Measurements from ENCODE around the gene FGFR3. TPM values are rescaled to one million over a fixed set of nuclear protein-coding genes. Genes with fewer than 3 reads are reported as not detected.

The FGFR3 gene
- total and polyA plus RNA-seq, 9 of the 15 experiments (the other 6 are each of a cell fraction or from before 2014, with no cell fraction given): 1.2 to 60.4 (median 12.7) TPM

DNA sequence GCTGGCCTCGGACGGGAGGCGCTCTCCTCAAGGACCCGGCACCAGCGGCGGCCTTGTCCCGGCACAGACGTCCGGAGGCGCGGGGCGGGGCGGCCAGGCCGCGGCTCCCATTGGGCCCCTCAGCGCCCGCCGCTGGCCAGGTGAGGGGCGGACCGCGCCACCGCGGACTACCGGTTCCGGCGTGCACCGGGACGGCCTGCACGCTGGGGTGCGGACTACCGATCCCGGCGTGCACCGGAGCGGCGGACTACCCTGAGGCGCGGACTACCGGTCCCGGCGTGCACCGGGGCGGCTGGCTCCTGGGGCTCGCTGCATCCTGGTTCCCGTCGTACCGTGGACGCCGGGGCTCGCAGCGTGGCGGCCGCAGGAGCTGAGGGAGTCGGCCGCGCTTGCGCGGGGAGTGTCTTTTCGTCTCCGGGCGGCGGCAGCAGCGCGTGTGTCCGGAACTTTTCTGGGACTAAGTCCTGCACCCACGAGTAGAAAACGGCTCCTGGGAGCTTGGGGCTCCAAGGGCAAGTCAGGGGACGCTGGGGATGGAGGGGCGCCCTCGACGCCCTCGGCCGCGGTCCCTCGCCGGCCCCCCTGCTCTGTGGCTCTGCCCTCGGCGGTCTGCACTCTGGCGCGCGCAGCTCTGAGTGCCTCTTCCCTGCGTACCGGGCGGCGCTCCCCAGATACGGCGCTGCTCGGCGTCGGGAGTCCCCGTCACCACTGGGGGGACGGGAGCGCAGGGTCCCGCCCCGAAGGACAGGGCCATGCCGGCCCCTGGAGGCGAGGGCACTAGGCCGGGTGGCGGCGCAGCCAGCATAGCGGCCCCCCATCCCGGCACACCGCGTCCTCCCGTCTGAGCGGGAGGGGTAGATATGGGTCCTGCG is 63.2 kb downstream of the FGFR3 start, which contains the start of gene LETM1 (continued):
- TF ChIP-seq DACH1 (IDR thresholded peaks at IDR 0.05; ENCODE audit: partially characterized antibody) (no peak), SNAPC5 (CRISPR knock-in tag; IDR thresholded peaks at IDR 0.05) (no peak), ZNF280A (IDR thresholded peaks at IDR 0.05; ENCODE audit: low read depth, partially characterized antibody) (no peak), HNRNPK (IDR thresholded peaks at IDR 0.05; ENCODE audit: low read depth, low read length, poor library complexity, severe bottlenecking) (no peak), KDM5B (IDR thresholded peaks at IDR 0.05; ENCODE audit: insufficient replicate concordance, low read depth, low read length) (peak; percentile 72), ZNF740 (CRISPR knock-in tag; IDR thresholded peaks at IDR 0.05) (no peak), ZNF740 (tag; IDR thresholded peaks at IDR 0.05) (no peak), TRIM28 (IDR thresholded peaks at IDR 0.05) (no peak), HIVEP1 (CRISPR knock-in tag; IDR thresholded peaks at IDR 0.05) (no peak)
- TF ChIP-seq, protein P1, sequence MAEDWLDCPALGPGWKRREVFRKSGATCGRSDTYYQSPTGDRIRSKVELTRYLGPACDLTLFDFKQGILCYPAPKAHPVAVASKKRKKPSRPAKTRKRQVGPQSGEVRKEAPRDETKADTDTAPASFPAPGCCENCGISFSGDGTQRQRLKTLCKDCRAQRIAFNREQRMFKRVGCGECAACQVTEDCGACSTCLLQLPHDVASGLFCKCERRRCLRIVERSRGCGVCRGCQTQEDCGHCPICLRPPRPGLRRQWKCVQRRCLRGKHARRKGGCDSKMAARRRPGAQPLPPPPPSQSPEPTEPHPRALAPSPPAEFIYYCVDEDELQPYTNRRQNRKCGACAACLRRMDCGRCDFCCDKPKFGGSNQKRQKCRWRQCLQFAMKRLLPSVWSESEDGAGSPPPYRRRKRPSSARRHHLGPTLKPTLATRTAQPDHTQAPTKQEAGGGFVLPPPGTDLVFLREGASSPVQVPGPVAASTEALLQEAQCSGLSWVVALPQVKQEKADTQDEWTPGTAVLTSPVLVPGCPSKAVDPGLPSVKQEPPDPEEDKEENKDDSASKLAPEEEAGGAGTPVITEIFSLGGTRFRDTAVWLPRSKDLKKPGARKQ (CRISPR knock-in tag; IDR thresholded peaks at IDR 0.05): no peak
- TF ChIP-seq, protein P2, sequence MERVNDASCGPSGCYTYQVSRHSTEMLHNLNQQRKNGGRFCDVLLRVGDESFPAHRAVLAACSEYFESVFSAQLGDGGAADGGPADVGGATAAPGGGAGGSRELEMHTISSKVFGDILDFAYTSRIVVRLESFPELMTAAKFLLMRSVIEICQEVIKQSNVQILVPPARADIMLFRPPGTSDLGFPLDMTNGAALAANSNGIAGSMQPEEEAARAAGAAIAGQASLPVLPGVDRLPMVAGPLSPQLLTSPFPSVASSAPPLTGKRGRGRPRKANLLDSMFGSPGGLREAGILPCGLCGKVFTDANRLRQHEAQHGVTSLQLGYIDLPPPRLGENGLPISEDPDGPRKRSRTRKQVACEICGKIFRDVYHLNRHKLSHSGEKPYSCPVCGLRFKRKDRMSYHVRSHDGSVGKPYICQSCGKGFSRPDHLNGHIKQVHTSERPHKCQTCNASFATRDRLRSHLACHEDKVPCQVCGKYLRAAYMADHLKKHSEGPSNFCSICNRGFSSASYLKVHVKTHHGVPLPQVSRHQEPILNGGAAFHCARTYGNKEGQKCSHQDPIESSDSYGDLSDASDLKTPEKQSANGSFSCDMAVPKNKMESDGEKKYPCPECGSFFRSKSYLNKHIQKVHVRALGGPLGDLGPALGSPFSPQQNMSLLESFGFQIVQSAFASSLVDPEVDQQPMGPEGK (CRISPR knock-in tag; IDR thresholded peaks at IDR 0.05; ENCODE audit: borderline replicate concordance): no peak
- TF ChIP-seq, protein P3, sequence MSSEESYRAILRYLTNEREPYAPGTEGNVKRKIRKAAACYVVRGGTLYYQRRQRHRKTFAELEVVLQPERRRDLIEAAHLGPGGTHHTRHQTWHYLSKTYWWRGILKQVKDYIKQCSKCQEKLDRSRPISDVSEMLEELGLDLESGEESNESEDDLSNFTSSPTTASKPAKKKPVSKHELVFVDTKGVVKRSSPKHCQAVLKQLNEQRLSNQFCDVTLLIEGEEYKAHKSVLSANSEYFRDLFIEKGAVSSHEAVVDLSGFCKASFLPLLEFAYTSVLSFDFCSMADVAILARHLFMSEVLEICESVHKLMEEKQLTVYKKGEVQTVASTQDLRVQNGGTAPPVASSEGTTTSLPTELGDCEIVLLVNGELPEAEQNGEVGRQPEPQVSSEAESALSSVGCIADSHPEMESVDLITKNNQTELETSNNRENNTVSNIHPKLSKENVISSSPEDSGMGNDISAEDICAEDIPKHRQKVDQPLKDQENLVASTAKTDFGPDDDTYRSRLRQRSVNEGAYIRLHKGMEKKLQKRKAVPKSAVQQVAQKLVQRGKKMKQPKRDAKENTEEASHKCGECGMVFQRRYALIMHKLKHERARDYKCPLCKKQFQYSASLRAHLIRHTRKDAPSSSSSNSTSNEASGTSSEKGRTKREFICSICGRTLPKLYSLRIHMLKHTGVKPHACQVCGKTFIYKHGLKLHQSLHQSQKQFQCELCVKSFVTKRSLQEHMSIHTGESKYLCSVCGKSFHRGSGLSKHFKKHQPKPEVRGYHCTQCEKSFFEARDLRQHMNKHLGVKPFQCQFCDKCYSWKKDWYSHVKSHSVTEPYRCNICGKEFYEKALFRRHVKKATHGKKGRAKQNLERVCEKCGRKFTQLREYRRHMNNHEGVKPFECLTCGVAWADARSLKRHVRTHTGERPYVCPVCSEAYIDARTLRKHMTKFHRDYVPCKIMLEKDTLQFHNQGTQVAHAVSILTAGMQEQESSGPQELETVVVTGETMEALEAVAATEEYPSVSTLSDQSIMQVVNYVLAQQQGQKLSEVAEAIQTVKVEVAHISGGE (CRISPR knock-in tag; IDR thresholded peaks at IDR 0.05): peak; percentile 68 to 97 (median 73); a peak in 5 of 6 replicates
